Measurements from ENCODE around the gene NR2F1.

Gene NR2F1

GRCh38 chr5:93572608-93573353, 10.2 kb upstream of the NR2F1 start:
- Histone ChIP-seq H3K27ac (no peak overlapping the region), H3K27me3 (peaks cover 100% of the 10 kb centered on the region), H3K36me3 (no peaks in the 10 kb centered on the region), H3K9me3 (no peaks in the 10 kb centered on the region), H3K4me3 (ENCODE audit: low read depth in 1 of 2, low read length in 1 of 2) (no peak overlapping the region), H3K4me1 (ENCODE audit: control insufficient read depth in 1 of 2, insufficient read depth in 1 of 2, low read depth in 1 of 2, low read length in 1 of 2) (peaks cover 6 to 13% of the 10 kb centered on the region in 2 experiments)
- no peak for TF ChIP-seq CTCF (IDR thresholded peaks at IDR 0.05)

- H3K4me1 ChIP-seq (ENCODE audit: control insufficient read depth in 1 of 2, insufficient read depth in 1 of 2, low read depth in 1 of 2, low read length in 1 of 2): peaks cover 6 to 13% of the 10 kb centered on the region in 2 experiments
- H3K4me3 ChIP-seq (ENCODE audit: low read depth in 1 of 2, low read length in 1 of 2): no peak overlapping the region
- no peak for TF ChIP-seq CTCF (IDR thresholded peaks at IDR 0.05)
- peaks cover 100% of the 10 kb centered on the region for H3K27me3 ChIP-seq
- no peaks in the 10 kb centered on the region for H3K9me3 ChIP-seq
- H3K36me3 ChIP-seq: no peaks in the 10 kb centered on the region
- H3K27ac ChIP-seq: no peak overlapping the region
Observed at GRCh38 chr5:93573354-93574351, 9.4 kb upstream of the NR2F1 start.

GRCh38 chr5:93574491-93575305, 8.3 kb upstream of the NR2F1 start:
- Histone ChIP-seq H3K4me3 (ENCODE audit: low read depth in 1 of 2, low read length in 1 of 2) (no peak overlapping the region), H3K27me3 (peaks cover 100% of the 10 kb centered on the region), H3K9me3 (no peaks in the 10 kb centered on the region), H3K4me1 (ENCODE audit: control insufficient read depth in 1 of 2, insufficient read depth in 1 of 2, low read depth in 1 of 2, low read length in 1 of 2) (peaks cover 12 to 22% of the 10 kb centered on the region in 2 experiments), H3K36me3 (no peaks in the 10 kb centered on the region), H3K27ac (no peak overlapping the region)
- TF ChIP-seq CTCF (IDR thresholded peaks at IDR 0.05): no peak

GRCh38 chr5:93575461-93576414, 7.3 kb upstream of the NR2F1 start:
- Histone ChIP-seq H3K27ac (no peak overlapping the region), H3K9me3 (no peaks in the 10 kb centered on the region), H3K4me3 (ENCODE audit: low read depth in 1 of 2, low read length in 1 of 2) (no peak overlapping the region), H3K4me1 (ENCODE audit: control insufficient read depth in 1 of 2, insufficient read depth in 1 of 2, low read depth in 1 of 2, low read length in 1 of 2) (peaks cover 20 to 25% of the 10 kb centered on the region in 2 experiments), H3K36me3 (no peaks in the 10 kb centered on the region), H3K27me3 (peaks cover 100% of the 10 kb centered on the region)
- TF ChIP-seq CTCF (IDR thresholded peaks at IDR 0.05): no peak

Data from neutrophil (primary cell).